Measurements from ENCODE around the gene MSLN.
"Not testable (repeated sequence)": the region's sequence is repeated elsewhere in the genome, so short reads cannot be mapped to it uniquely, and the experiment has no call there.

MSLN gene

DNA sequence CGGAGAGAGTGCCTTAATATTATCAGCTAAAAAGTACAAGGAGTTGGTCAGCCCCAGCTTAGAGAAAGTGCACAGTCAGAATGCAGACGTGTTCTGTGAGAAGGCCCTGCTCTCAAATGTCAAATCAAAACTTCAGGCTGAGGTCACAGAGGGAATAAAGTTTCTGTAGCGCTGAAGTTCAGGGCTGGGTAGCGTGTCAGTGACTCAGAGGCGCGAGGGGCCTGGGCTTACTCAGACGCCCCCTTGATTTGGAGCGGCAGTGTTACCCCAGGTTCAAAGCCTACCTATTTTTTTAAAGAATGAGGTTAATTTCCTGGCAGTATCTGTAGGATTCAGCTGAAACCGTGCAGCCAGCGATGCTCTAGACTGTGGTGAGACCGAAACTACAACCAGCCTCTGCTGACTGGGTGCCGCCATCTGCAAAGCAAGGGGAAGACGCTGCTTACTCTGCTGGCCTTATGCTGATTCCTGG is 24.5 kb upstream of the MSLN start:
- DNase-seq, result no peak

- DNase-seq, result no peak
These were observed 23.5 kb upstream of the MSLN start for GRCh38 chr16:736936-737481.

- no peak for DNase-seq
These were observed 20.7 kb upstream of the MSLN start for GRCh38 chr16:739560-740458.

- DNase-seq, result no peak
These were observed 20.1 kb upstream of the MSLN start for GRCh38 chr16:740459-740763.

DNA sequence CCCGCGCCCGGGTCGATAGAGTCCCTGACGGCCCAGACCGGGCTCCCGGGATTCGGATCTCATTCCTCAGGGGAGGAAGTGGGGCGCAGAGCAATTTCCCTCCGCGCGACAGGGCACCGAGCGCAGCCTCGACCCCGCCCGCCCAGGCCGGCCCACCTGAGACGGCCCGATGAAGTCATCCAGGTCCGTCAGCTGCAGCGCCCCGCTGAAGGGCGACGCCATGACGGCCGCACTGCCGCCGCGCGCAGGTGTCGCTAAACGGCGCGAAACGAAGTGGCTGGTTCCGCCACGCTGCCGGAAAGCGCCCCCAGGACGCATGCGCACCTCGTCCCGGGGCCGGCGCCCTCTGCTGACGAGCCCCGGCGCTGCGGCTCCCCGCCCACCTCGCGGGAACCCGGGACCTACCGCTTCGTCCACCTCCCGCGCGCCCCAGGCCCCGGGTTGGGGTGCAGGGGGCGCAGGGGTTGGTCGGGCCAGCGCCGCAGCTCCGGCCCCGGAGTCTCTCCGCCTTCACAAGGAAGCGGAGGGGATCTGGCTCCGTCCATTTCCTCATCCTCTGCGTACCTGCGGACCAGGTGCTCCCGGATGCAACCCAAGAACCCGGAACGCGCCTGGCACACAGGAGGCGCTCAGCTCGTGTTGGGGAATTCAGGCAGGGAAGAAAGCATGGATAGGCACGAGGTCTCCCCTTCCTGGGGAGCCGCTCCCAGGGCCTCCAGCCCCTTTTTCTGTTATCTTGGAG is 19.6 kb upstream of the MSLN start, which contains the start of gene CIAO3:
Gene CIAO3 (minus strand): TSS at position 234 of the 742 bp plus-strand sequence. CDS start 12 bp downstream, at position 222.
- DNase-seq, result peak; percentile 60

DNA sequence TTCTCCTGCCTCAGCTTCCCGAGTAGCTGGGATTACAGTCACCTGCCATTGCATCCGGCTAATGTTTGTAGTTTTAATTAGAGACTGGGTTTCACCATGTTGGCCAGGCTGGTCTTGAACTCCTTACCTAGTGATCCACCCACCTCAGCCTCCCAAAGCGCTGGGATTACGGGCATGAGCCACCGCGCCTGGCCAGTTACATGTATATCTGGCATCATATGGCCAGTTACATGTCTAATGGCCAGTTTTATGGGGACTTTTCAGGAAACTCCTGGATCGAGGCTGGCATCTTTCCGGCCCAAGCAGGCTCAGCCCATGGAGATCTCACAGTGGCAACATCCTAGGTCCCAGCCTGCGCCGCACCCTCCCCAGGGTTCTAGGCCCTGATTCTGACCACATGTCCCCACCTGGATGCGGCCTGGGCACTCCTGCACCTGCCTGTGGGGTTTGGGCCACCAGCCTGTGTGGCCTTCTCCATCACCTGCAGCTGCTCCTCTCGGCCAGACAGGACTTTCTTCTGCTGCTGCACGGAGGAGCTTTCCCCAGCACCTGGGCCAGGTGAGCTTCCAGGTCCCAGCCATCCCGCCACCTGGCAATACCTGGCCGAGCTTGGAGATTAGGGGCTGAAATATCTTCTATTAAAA is 18.4 kb upstream of the MSLN start:
- no peak for DNase-seq

- DNase-seq, result not testable (repeated sequence)
These were observed 17.6 kb upstream of the MSLN start for GRCh38 chr16:742894-743293.

- no peak for DNase-seq
These were observed 16.6 kb upstream of the MSLN start for GRCh38 chr16:743794-744500.

- no peak for DNase-seq
These were observed 14.8 kb upstream of the MSLN start for GRCh38 chr16:745739-746138.

- no peak for DNase-seq
These were observed 13.9 kb upstream of the MSLN start for GRCh38 chr16:746637-747036.

- no peak for DNase-seq
These were observed 12.4 kb upstream of the MSLN start for GRCh38 chr16:747978-748746.

- no peak for DNase-seq
These were observed 11.5 kb upstream of the MSLN start for GRCh38 chr16:749010-749409.

DNA sequence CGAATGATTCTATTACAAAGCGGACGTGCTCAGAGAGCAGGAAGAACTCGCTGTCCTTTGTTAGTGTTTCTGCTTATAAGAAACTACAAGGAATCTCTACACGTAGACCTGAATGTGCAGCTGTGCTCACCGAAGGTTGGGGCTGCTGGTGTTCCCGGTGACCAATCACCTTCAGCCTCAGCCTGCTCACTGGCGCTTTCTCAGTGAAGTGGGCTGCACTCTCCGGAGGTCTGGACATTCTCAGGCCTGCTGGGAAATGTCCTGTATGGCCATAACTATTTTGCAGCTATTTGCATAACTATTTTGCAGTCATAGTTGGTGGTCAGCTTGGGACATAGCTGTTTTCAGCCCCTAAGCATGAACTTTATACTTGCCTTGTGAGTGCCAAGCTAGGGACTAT is 10.0 kb upstream of the MSLN start:
- no peak for DNase-seq

DNA sequence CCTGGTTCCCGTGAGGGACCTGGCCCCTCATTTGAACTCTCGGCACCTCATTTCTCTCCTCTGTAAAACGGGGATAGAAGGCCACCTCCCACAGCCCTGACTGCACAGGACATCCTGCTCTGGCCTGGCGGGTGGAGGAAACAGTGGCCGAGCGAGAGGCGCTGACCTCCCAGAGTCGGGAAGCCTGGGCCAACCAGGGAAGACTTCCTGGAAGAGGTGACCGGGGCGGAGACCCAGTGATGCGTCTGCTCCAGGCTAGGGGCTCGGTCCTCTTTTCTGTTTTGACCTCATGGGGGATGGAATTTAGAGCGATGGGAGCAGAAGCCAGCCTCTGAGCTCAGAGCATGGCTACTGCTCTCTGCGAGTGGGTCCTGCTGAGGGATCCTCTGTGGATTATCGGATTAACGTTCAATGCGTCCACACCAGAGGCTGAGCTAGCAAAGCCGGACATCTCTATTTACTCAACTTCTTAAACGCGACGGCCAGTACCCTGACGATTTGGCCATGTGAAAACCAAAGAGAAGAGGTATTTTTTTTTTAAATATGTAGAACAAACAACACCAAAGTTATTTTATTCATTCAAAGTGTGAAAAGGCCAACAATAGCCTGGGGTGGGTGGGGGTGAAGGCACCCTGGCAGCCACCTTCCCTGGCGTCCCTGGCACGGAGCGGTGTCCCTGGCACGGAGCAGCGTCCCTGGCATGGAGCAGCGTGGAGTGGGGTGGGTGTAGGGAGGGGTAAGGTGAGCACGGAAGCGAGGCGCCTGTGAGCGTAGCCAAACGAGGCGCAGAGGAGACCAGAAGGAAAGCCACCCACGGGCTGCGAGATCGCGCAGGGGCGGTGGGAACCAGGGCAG is 9.2 kb upstream of the MSLN start:
- no peak for DNase-seq

GRCh38 chr16:752007-752312 is 8.6 kb upstream of the MSLN start:
- DNase-seq, result no peak

DNA sequence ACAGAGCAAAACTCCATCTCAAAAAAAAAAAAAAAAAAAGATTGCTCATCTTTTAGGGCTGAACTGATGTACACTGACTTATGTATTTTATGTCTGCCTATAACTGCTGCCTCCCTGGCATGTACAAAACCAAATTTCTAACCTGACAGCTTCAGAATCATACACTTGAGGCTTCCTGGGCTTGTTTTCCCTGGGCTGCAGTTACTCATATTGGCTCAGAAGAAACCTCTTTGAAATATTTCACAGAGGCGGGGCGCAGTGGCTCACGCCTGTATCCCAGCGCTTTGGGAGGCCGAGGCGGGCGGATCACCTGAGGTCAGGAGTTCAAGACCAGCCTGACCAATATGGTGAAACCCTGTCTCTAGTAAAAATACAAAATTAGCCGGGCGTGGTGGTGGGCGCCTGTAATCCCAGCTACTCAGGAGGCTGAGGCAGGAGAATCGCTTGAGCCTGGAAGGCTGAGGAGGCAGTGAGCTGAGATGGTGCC is 6.4 kb upstream of the MSLN start:
- not testable (repeated sequence) for DNase-seq

GRCh38 chr16:754656-755055 is 5.9 kb upstream of the MSLN start:
- DNase-seq, result no peak

DNA sequence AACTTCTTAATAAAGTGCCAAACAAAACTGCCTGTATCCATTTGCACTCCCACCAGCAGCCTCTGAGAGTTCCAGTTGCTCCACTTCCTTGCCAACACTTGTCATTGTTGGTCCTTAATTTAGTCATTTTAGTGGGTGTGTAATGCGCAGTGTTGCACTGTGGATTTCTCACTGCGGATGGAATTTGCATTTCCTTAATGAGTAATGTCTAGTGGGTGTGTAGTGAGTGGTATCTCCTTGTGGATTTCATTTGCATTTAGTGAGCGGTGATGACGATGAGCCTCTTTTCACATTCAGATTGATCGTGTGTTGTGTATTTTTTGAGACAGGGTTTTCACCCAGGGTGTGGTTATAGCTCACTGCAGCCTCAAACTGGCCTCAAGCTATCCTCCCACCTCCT is 4.1 kb upstream of the MSLN start:
- DNase-seq, result no peak

- no peak for DNase-seq
These were observed 1.2 kb upstream of the MSLN start for GRCh38 chr16:759110-759910.

GRCh38 chr16:760065-760464 is 469 bp upstream of the MSLN start:
- no peak for DNase-seq
